GM18873 (cell line): ENCODE measurements around the gene ZDHHC8.

Experiments
- ATAC-seq: cut with Tn5 transposase; IDR thresholded peaks from one replicate; pipeline ENCODE4 v1.9.1; 2021; ENCODE audit warnings: mild to moderate bottlenecking, moderate library complexity, moderate number of reproducible peaks; ENCODE audit not compliant: unreplicated experiment, low FRiP score

ZDHHC8 gene

DNA sequence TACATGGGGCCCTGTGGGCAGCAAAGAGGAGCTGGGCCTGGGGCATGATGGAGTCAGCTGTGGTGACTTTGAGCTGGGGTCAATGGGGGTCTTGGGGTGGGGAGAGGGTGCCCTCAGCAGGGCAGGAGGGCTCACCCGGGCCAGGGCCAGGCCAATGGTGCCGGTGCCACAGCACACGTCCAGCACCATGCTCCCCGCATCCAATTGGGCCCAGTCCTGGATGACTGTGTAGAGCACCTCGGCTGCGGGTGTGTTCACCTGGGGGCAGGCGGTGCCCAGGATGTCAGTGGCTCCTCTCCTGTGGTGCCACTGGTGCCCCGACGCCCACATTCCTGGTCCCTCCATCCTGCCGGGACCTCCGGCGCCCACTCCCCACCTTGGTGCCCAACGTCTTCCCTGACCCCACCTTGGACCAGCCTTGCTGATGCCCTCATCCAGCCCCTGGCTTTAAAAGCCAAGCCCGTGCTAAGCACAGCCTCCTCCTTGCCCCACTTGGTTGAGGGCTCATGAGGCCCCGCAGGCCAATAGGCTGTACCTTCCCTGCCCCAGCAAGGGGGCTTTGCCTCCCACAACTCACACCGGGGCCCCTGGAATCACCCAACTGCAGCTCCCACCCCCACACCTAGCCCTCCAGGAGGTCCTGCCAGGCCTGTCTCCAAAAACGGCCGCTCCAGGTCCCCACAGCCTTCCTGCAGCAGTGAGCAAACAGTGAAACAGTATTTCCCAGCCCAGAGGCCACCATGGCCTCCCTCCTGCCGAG is 17.9 kb upstream of the ZDHHC8 start:
- ATAC-seq: no peak

DNA sequence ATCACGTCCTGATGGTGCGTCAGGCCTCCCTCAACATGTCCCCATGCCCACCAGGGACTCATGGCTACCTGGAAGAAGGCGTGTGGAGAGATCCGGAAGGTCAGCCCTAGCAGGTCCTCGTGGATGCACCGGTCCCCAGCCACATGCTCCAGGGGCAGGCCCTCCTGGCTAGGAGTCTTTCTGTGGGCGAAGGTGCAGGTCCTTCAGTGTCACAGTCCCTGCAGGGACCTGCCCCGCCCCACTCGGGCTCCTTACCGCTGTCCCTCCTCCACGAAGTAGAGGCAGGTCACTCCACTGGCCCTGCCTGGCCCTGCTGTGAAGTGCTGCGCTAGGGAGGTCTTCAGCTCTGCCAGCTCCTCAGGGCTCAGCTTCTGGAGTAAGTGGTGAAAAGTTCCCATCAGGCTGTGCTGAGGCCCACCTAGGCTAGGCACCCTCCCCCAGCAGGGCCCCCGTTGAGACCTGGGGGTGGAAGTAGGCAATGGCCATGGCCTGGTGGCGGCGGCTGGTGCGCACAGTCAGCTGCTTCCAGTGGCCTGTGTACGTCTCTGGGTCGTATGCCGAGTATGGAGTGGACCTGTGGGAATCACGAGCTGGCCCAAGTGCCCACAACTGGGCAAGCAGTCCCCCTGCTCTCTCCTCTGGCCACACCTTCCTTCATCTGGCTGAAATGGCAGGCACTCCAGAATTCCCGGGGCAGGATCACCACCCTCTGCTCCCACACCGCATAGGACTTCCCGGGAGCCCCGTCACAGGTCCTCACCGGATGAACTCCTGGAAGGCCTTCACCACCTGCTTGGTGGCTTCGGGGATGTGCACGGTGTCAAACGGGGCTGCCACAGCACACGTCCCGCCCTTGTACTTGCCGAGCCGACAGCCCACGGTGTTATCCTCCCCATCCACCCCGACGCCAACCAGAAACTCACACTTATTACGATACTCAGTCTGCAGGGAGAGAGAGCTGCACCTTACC is 16.8 kb upstream of the ZDHHC8 start:
- no peak for ATAC-seq

- no peak for ATAC-seq
Observed at GRCh38 chr22:20115691-20116375, 15.8 kb upstream of the ZDHHC8 start, which contains the start of gene RANBP1. TSS of gene RANBP1 (plus strand) at chr22:20116104. CDS start at chr22:20116185, 81 bp downstream.

GRCh38 chr22:20116376-20116950 is 15.1 kb upstream of the ZDHHC8 start:
- ATAC-seq: no peak

DNA sequence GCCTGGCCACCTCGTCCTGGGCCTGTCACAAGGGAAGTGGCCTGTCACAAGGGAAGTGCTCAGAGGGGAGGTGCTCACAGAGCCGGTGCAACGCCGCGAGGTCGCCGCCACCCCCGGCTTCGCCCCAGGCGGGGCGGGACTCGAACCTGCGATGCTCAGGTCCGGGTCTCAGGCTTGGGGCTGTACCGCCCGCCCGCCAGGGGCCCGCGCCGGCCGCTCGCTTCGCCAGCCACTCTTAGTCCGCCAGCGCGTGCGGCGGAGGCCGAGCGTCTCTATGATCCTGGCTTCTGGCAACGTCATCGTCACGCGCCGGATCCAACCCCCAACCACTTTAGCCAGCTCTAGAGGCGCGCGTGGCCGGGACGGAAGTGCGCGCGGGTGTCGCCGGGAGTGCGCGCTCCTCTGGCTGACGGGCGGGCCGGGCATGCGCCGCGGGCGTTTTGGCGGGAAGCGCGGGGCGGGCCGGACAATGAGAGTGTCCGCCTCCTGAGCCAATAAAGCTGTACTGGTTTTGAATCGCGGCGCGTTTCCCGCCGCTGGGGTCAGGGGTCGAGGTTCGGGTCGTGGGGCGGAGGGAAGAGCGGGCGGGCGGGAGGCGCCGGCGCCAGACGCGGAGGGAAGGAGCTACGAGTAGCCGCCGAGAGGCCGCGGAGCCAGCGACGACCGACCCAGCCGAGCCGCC is 14.5 kb upstream of the ZDHHC8 start, which contains the start of gene TRMT2A:
TSS of gene TRMT2A (minus strand) at position 276 of the 682 bp plus-strand sequence. CDS start 320 bp downstream, outside the sequence.
- ATAC-seq: peak; percentile 72

DNA sequence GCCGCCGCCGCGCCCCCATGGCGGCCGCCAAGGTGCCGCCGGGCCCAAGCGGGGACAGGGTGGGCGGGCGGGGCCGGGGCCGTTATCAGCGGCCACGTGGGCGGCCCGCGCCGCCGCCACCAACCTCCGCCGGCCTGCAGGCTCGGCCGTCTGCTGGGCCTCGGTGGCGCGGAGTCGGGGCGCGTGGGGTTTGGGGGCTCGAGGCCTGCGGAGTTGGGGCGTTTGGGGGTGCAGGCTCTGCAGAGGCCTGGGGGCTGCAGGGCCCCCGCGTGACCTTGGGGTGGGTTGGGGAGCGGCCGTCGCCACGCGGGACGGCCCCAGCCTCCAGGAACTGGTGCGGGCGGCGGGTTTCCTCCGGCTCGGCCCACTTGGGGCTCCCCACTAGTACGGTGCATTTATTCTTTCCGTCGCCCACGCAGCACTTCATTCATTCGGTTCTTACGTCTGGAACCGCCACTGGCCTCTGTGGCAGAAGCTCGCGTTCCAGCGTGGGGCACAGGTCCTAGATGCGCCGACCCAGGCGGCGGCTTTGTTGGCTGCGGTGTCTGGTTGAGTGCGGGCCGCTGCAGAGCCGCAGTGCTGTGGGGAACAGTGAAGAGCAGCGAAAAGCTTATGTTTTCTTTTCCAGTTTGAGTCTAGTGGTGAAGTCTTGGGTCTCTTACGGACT is 13.8 kb upstream of the ZDHHC8 start:
- no peak for ATAC-seq

- ATAC-seq: no peak
Observed at GRCh38 chr22:20118300-20119020, 13.1 kb upstream of the ZDHHC8 start.

GRCh38 chr22:20121856-20122415 is 9.7 kb upstream of the ZDHHC8 start:
- no peak for ATAC-seq

GRCh38 chr22:20123366-20124082 is 8.1 kb upstream of the ZDHHC8 start:
- no peak for ATAC-seq

- no peak for ATAC-seq
Observed at GRCh38 chr22:20124083-20124787, 7.4 kb upstream of the ZDHHC8 start.

DNA sequence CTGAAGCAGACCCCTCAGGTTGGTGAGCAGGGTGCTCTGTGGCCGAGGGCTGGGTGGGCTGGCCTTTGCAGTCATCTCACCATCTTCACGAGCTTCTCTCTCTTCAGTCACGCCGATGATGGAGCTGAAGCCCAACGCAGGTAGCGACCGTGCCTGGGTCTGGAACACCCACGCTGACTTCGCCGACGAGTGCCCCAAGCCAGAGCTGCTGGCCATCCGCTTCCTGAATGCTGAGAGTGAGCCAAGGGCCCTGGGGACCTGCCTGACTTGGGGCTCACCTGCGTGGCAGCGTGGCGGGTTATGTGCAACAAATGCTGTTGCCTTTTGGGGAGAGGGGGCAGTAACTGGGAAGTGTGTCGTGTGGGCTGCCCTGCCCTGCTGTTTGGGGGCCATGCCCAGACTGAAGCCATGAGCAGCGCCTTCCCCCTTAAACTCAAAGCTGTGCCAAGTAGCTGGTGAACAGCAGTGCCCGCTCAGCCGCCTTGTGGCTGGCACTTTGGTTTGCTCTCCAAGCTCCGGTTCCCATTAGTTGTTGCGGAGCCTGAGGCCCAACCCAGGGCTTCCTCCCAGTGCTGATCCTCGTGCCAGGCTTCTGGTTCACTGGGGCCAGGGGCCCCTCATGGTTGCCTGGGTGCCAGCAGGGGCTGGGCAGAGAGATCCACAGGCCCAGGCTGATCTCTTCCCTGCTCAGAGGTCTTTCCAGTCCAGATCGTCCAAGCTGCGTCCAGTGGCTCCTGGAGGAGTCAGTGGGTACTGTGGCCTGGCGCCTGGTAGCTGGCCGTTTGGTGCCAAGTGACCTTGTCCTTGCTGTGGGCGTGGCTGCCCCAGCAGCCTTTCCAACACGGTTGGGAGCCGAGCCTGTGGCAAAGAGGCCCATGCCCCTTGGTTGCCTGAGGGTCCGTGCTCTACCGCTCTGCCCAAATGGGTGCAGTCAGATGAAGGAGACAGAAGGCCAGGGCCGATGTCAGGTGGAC is 6.1 kb upstream of the ZDHHC8 start:
- no peak for ATAC-seq

- no peak for ATAC-seq
Observed at GRCh38 chr22:20126284-20127029, 5.1 kb upstream of the ZDHHC8 start.

DNA sequence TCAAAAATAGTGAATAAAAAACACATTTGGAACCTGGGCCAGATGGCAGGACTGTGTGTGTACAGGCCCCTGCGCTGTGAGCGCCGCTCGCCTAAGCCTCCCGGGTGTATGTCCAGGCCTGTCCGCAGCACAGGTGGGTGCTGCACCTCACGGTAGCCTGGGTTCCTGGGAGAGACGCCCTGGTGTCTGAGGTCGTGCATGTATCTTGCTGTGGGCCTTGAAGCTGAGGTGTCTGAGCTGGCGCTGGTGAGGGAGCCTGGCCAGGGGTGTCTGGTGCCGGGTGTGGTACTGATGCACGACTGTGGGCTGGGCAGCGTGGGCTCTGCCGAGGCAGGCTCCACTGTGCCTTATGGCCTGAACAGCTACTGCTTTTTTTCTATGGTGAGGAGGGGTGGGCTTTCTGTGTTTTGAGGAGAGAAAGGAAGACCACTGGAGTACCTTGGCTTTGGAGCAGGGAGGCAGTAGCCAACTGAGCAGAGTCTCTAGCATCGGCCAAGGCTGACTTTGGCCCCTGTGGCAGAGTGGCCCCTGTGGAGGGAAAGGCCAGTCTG is 4.2 kb upstream of the ZDHHC8 start:
- no peak for ATAC-seq

DNA sequence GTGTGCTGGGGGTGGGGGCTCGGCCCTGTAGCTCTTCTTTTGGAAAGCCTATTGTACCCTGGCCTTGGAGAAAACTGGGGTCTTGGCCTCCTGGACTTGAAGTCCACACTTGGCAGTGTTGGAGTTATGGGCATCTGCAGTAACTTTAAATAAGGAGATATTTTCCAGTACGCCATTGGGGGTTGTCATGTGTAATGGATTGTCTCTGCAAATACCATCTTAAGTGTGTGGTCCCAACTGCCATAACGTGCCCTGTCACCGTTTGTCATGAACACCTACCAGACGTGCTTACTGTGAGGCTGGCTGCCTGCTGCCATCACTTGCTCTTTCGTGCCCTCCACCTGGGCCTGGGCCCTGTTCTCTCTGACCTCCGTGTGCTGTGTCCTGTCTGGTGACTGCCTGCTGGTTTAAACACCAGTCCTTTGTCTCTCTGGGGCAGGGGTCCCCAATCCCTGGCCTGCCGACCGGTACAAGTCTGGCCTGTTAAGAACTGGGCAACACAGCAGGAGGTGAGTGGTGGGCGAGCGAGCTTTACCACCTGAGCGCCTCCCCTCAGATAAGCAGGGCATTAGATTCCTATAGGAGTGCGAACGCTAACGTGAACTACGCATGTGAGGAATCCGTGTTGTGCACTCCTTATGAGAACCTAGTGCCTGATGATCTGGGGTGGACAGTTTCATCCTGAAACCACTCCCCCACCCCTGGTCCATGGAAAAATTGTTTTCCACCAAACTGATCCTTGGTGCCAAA is 3.6 kb upstream of the ZDHHC8 start:
- no peak for ATAC-seq
